Neural cell (in vitro differentiated cells): ENCODE measurements around the gene KCNJ12. TPM values are rescaled to one million over a fixed set of nuclear protein-coding genes. Genes with fewer than 3 reads are reported as not detected.
A peak's percentile ranks its signal among the peaks of the same experiment; 100 is the strongest.

ENCODE experiments used
- H2AFZ ChIP-seq: fragments of 200-600, 300-800 bp; sonication (generic), shearing (Covaris generic); 2 replicates; pipeline ENCODE4 v1.6.0; 2014; ENCODE audit warnings: low read depth, mild to moderate bottlenecking, antibody characterized with exemption, low read length, moderate library complexity
- H3F3A ChIP-seq: fragments of 200-600 bp; shearing (Covaris generic); 2 replicates; pipeline ENCODE4 v1.6.1; 2016; ENCODE audit warnings: mild to moderate bottlenecking, moderate library complexity, mixed read lengths, antibody characterized with exemption, low read length; ENCODE audit not compliant: insufficient read depth, poor library complexity, severe bottlenecking
- H3K27ac ChIP-seq: fragments of 200-600, 300-800 bp; sonication (generic), shearing (Covaris generic); 2 replicates; pipeline ENCODE4 v1.5.1; 2014; ENCODE audit warnings: mild to moderate bottlenecking, low read length, moderate library complexity
- H3K27me3 ChIP-seq: fragments of 300-800, 200-600 bp; sonication (generic), shearing (Covaris generic); 2 replicates; pipeline ENCODE4 v1.6.0; 2014; ENCODE audit warnings: mild to moderate bottlenecking, low read depth, low read length, moderate library complexity; ENCODE audit not compliant: insufficient read depth
- H3K36me3 ChIP-seq: fragments of 300-800, 200-600 bp; sonication (generic), shearing (Covaris generic); 2 replicates; pipeline ENCODE4 v1.5.1; 2014; ENCODE audit warnings: mild to moderate bottlenecking, antibody characterized with exemption, low read length, moderate library complexity; ENCODE audit not compliant: insufficient read depth
- H3K4me2 ChIP-seq: fragments of 300-800, 200-600 bp; sonication (generic), shearing (Covaris generic); 2 replicates; pipeline ENCODE4 v1.6.0; 2014; ENCODE audit warnings: mild to moderate bottlenecking, low read length
- H3K4me3 ChIP-seq: fragments of 300-800, 200-600 bp; sonication (generic), shearing (Covaris generic); 2 replicates; pipeline ENCODE4 v1.5.1; 2014; ENCODE audit warnings: mild to moderate bottlenecking, low read length, moderate library complexity
- H3K79me2 ChIP-seq: fragments of 200-600 bp; shearing (Covaris generic); replicated peaks from 2 replicates; pipeline ENCODE4 v1.6.0; 2014; ENCODE audit warnings: mild to moderate bottlenecking, low read length, moderate library complexity; ENCODE audit not compliant: insufficient read depth
- H3K9ac ChIP-seq: fragments of 300-800, 200-600 bp; sonication (generic), shearing (Covaris generic); 2 replicates; pipeline ENCODE4 v1.6.1; 2016; ENCODE audit warnings: mild to moderate bottlenecking, low read length, mixed read lengths
- H3K9me2 ChIP-seq: fragments of 200-600 bp; shearing (Covaris generic); 2 replicates; pipeline ENCODE4 v1.6.1; 2016; ENCODE audit warnings: mild to moderate bottlenecking, low read length, mixed read lengths; ENCODE audit not compliant: insufficient read depth
- H3K9me3 ChIP-seq: fragments of 200-600, 300-800 bp; sonication (generic), shearing (Covaris generic); 2 replicates; pipeline ENCODE4 v1.6.1; 2016; ENCODE audit warnings: mild to moderate bottlenecking, mixed run types, low read length, moderate library complexity, mixed read lengths
- H4K20me1 ChIP-seq: fragments of 200-600 bp; shearing (Covaris generic); 2 replicates; pipeline ENCODE4 v1.6.1; 2016; ENCODE audit warnings: mild to moderate bottlenecking, mixed run types; ENCODE audit not compliant: insufficient read depth
- EP300 ChIP-seq: fragments of 450-650 bp; conservative IDR thresholded peaks from 2 replicates; pipeline ENCODE4 v1.6.1; 2014; ENCODE audit warnings: antibody characterized with exemption, mild to moderate bottlenecking, moderate library complexity; ENCODE audit not compliant: poor library complexity, severe bottlenecking
- EZH2 ChIP-seq: fragments of 200-600, 300-800 bp; shearing (Covaris generic), sonication (generic); IDR thresholded peaks from 2 replicates; pipeline ENCODE4 v1.6.1; 2014; ENCODE audit warnings: antibody characterized with exemption, low read length, borderline replicate concordance, mild to moderate bottlenecking; ENCODE audit not compliant: insufficient read depth, poor library complexity, severe bottlenecking
- MXI1 ChIP-seq: fragments of 450-650 bp; conservative IDR thresholded peaks from 2 replicates; pipeline ENCODE4 v1.6.1; 2014; ENCODE audit warnings: antibody characterized with exemption, mild to moderate bottlenecking; ENCODE audit not compliant: poor library complexity, severe bottlenecking
- POLR2AphosphoS5 ChIP-seq: IDR thresholded peaks from 2 replicates; pipeline ENCODE4 v1.6.1; 2012
- RAD21 ChIP-seq: fragments of 450-650 bp; conservative IDR thresholded peaks from 2 replicates; pipeline ENCODE4 v1.6.1; 2014; ENCODE audit warnings: antibody characterized with exemption, mild to moderate bottlenecking, moderate library complexity
- REST ChIP-seq: IDR thresholded peaks from 2 replicates; pipeline ENCODE4 v1.6.1; 2012; ENCODE audit warnings: borderline replicate concordance
- SMC3 ChIP-seq: fragments of 450-650 bp; conservative IDR thresholded peaks from 2 replicates; pipeline ENCODE4 v1.6.1; 2014; ENCODE audit warnings: antibody characterized with exemption, mild to moderate bottlenecking, moderate library complexity; ENCODE audit not compliant: poor library complexity
- TAF1 ChIP-seq: IDR thresholded peaks from 2 replicates; pipeline ENCODE4 v1.6.1; 2012; ENCODE audit warnings: low read depth
- polyA plus RNA-seq: library from polyadenylated mRNA; depleted of rRNA; stranded (reverse); fragments of >200 nt; gene quantifications from 2 replicates; pipeline ENCODE4 v1.2.3, GENCODE V29; 2014

The KCNJ12 gene
- polyA plus RNA-seq, 1 donor from 2014 or later: 1.3 TPM

DNA sequence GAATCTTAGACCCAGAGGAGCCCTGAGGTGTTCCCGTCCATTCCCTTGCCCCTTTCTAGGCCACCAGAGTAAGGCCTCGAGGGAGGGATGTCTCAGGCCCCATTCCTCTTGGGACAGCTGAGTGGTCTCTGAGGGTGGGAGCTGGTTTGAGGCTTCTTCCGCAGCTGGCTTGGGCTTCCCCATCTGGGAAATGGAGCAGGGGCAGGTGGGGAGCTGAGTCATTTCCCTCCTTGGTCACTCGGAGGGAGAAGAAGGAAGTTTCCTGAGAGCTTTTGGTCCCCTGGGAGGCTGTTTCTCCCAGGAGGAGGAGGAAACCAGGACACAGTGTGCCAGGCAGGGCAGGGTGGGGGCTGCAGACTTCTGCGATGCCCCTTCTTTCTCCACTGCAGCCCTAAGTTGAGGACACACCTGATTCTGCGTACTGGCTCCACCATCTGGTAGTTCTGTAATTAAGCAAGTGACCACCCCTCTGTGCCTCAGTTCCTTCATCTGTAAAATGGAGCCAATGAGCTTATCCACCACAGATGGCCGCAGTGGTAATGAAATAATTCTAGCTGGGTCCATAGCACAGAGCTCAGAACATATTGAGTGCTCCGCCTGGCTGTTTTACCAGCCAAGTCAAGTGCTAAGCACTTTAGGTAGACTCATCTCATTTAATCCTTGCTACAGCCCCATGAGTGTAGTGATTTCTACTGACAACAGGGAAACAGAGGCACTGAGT lies 1.6 kb upstream of the KCNJ12 start:
- no peak overlapping the region for H3K27ac ChIP-seq
- H3F3A ChIP-seq: no peaks in the 10 kb centered on the region
- H3K79me2 ChIP-seq: no peaks in the 10 kb centered on the region
- no peaks in the 10 kb centered on the region for H4K20me1 ChIP-seq
- peaks cover 38% of the 10 kb centered on the region for H3K27me3 ChIP-seq
- H3K4me2 ChIP-seq: no peak overlapping the region
- no peak overlapping the region for H3K4me3 ChIP-seq
- no peak overlapping the region for H3K9ac ChIP-seq
- H2AFZ ChIP-seq: no peak overlapping the region
- no peaks in the 10 kb centered on the region for H3K36me3 ChIP-seq
- TF ChIP-seq MXI1: no peak
- TF ChIP-seq RAD21: no peak
- TF ChIP-seq REST: no peak
- no peak for TF ChIP-seq TAF1
- TF ChIP-seq EZH2: no peak
- TF ChIP-seq SMC3: no peak
- TF ChIP-seq POLR2AphosphoS5: no peak
- H3K9me2 ChIP-seq: no peaks in the 10 kb centered on the region
- no peaks in the 10 kb centered on the region for H3K9me3 ChIP-seq

DNA sequence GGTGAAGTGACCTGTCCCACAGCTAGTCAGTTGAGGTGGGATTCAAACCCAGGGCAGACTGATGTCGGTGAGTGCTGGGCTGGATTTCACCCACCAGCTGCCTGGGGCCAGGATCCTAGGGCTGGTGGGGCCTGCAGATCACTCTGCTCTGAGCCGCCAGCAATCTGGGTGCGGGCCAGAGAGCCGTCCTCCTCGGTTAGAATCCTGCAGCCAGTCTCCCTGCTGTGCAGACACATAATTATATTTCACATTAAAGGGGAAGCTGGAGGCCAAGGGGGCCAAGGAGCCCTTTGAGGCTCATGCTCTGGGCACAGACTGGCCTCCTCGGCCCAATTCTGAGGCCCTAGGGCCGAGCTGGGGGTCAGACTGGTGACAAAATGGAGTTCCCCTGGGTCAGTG lies 996 bp upstream of the KCNJ12 start:
- TF ChIP-seq RAD21: no peak
- H3K79me2 ChIP-seq: no peaks in the 10 kb centered on the region
- no peaks in the 10 kb centered on the region for H3K9me2 ChIP-seq
- H3F3A ChIP-seq: no peaks in the 10 kb centered on the region
- peaks cover 39% of the 10 kb centered on the region for H3K27me3 ChIP-seq
- no peaks in the 10 kb centered on the region for H3K36me3 ChIP-seq
- no peak overlapping the region for H2AFZ ChIP-seq
- H3K4me3 ChIP-seq: no peak overlapping the region
- H3K9me3 ChIP-seq: no peaks in the 10 kb centered on the region
- H4K20me1 ChIP-seq: no peaks in the 10 kb centered on the region
- H3K27ac ChIP-seq: no peak overlapping the region
- H3K4me2 ChIP-seq: no peak overlapping the region
- H3K9ac ChIP-seq: peak overlapping the region; percentile 34

DNA sequence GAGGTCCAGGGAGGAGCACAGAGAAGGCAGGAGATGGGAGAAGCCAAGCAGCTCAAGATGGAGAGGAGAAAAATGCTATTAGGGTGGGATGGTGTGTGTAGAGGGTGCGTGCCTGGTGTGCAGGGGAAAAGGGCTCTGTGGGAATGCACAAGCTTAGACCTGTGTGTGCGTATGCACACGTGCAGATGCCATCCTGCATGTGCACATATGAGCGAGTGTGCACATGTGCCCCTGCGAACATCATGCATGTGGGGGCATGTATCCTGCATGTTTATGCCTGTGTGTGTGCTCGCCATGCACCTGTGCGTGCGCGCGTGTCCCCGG lies 438 bp upstream of the KCNJ12 start:
- Histone ChIP-seq H3K27ac (peak overlapping the region; percentile 12), H3K9me2 (no peaks in the 10 kb centered on the region), H3K27me3 (peaks cover 39% of the 10 kb centered on the region), H3K9ac (peak overlapping the region; percentile 34), H3F3A (no peaks in the 10 kb centered on the region), H3K9me3 (no peaks in the 10 kb centered on the region), H4K20me1 (no peaks in the 10 kb centered on the region), H3K4me3 (peak overlapping the region; percentile 66), H3K4me2 (no peak overlapping the region), H2AFZ (no peak overlapping the region), H3K79me2 (no peaks in the 10 kb centered on the region), H3K36me3 (no peaks in the 10 kb centered on the region)
- TF ChIP-seq MXI1: no peak
- TF ChIP-seq EP300: peak; percentile 41
